Endothelial cell of umbilical vein (primary cell): ENCODE results near the gene AQP9.

Experiments used
- CTCF ChIP-seq, 2 donors: IDR thresholded peaks; 1 replicate in 1 of 2; 2 replicates in 1 of 2; pipeline ENCODE4 v1.5.1; 2011; ENCODE audit warnings: low read length in 2 of 2, mild to moderate bottlenecking in 2 of 2, moderate library complexity in 2 of 2, control low read depth in 1 of 2, inconsistent platforms in 1 of 2, low read depth in 1 of 2; ENCODE audit not compliant: insufficient read depth in 1 of 2; ENCODE audit errors: extremely low read depth in 1 of 2
- EZH2 ChIP-seq: IDR thresholded peaks from 2 replicates; pipeline ENCODE4 v1.6.1; 2012; ENCODE audit warnings: borderline replicate concordance, low read depth, mild to moderate bottlenecking, moderate library complexity, low read length, inconsistent platforms; ENCODE audit not compliant: severe bottlenecking
- MYC ChIP-seq: IDR thresholded peaks from one replicate; pipeline ENCODE4 v1.6.1; 2011; ENCODE audit warnings: mild to moderate bottlenecking, low read depth, low read length
- POLR2A ChIP-seq: IDR thresholded peaks from 2 replicates; pipeline ENCODE4 v1.6.1; 2012; ENCODE audit warnings: low read depth, mild to moderate bottlenecking, control low read depth, low read length
- POLR2AphosphoS5 ChIP-seq: IDR thresholded peaks from 2 replicates; pipeline ENCODE4 v1.6.1; 2012; ENCODE audit warnings: low read depth, mild to moderate bottlenecking, control low read depth, low read length, moderate library complexity; ENCODE audit not compliant: insufficient read depth

DNA sequence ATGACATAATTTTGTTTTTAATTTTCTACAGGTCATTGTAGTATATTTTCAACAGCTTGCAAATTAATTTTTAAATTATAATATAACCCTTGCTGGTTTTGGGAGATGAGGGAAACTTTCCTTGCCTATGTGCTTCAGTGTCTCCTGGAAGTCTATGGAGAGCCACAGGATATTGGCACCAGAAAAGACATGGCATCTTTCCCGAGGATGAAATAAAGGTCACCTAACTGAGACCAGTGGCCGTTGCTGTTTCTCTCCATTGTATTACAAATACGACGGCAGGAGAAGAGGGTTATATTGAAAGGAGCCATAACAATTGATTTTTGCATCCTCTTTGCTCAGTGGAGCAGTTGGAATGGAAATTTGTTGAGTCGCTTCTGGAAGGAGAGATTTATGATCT lies 19.9 kb upstream of the AQP9 start:
- TF ChIP-seq POLR2AphosphoS5 (no peak), CTCF (IDR thresholded peaks at IDR 0.05; ENCODE audit: extremely low read depth in 1 of 2, insufficient read depth in 1 of 2, low read depth in 1 of 2, low read length in 2 of 2) (no peak), MYC (no peak), POLR2A (no peak), EZH2 (no peak)
